HG02981 (cell line): ENCODE measurements around the gene ITLN1.

ENCODE experiments used
- ATAC-seq: cut with Tn5 transposase; IDR thresholded peaks from one replicate; pipeline ENCODE4 v1.9.1; 2021; ENCODE audit warnings: mild to moderate bottlenecking, moderate library complexity; ENCODE audit not compliant: unreplicated experiment

The ITLN1 gene

DNA sequence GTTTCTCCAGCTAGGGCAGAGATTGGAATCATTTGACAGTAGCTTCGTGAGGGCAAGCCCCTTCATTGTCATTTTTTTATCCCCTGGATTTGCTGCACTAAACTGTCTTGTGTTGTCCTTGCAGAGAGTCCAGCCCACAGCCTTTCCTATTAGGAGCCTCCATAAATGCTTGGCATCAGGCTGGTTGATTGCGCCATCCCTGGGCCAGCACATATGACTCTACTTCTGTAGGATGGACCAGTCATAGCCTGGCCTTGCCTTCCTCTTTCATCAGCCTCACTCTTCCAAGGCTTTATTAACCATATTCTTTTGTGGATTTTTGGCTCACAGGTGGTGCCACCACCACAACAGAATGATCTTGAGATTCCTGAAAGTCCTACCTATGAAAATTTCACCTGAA is 57.6 kb downstream of the ITLN1 start:
- no peak for ATAC-seq

DNA sequence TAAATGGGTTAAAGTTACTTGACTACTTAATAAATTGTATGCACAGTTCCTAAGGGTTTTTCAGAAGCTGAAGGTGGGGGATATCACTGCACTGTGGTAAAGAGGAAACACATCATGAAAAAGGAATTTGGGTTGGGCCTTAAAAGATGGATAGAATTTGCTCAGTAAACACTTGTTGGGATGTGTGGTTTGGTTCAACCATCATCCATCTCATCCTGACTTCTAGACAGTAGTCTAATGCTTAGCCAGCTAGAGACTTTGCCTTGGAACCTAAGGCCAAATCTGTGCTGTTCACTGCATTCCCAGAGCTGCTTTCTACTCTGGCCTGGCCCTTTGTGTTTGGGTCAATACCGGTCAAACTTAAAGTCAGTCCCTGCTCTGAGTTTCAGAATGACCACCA is 58.4 kb downstream of the ITLN1 start:
- ATAC-seq, result no peak
